ENCODE results near the gene MYO1B.

MYO1B gene

DNA sequence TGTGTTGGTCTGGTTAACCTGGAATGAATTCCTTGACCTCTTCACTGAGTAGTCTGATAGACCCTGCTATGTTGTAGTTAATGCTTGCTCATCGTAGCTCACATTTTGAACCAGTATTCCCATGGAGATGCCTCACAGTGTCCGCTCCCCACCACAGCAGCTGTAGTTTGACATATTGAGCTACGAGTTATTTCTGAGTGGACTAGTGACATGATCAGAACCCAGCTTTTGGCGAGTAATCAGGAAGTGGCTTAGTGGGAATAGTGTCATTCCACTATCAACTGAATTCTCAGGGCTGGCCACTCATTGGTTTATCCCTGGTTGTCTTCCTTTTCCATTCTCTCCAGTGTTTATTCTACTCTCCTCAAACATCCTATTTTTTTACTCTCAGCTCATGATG is 102.7 kb downstream of the MYO1B start:
- H3K4me1 Mint-ChIP-seq, result no peaks in the 10 kb centered on the region
- H3K4me3 Mint-ChIP-seq, result no peak overlapping the region
- peaks cover 2% of the 10 kb centered on the region for H3K27me3 Mint-ChIP-seq
- H3K9me3 Mint-ChIP-seq, result no peaks in the 10 kb centered on the region
- peaks cover 2% of the 10 kb centered on the region for H3K36me3 Mint-ChIP-seq
- H3K27ac Mint-ChIP-seq, result no peak overlapping the region
- no peak for ATAC-seq (ENCODE audit: low read depth)
- DNase-seq (ENCODE audit: low spot score in 2 of 2), result no peak

DNA sequence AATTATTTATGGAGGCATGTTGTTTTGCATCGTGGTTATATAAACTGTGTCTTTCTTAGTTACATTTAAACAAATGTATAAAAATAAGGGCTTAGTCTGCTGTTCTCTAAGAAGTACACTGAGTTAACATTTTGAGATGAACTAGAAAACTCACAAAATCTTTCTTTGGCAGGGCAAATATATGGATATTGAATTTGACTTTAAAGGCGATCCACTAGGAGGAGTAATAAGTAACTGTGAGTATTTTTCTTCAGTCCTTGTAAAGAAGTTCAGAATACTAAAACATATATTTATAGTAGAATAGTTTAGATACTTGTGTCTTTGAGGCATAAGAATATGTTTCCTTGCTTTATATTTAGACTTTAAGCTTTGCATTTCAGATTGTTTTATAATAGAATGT is 104.8 kb downstream of the MYO1B start:
- Mint-ChIP-seq H3K9me3 (no peaks in the 10 kb centered on the region), H3K27me3 (peaks cover 2% of the 10 kb centered on the region), H3K36me3 (peaks cover 2% of the 10 kb centered on the region), H3K27ac (no peak overlapping the region), H3K4me3 (no peak overlapping the region), H3K4me1 (no peaks in the 10 kb centered on the region)
- ATAC-seq (ENCODE audit: low read depth) (no peak), DNase-seq (ENCODE audit: low spot score in 2 of 2) (no peak)

DNA sequence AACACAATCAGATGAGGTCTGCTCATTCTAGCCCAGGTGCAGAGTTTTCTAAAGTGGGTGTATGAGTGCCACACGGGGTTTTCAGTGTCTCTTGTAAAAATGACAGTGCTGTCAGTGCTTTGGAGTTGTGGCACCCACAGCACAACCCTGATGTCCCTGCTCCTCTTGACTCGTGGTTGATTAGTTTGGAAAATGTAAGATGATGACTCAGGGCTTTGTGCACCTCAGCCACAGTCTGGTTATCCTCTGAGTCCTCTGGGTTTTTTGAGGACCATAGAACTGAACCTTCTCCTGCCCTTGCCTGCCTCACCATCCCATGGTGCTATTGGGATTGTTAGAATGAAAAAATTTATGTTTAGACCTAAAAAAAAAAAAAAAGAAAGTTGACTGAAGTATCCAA is 105.6 kb downstream of the MYO1B start:
- no peaks in the 10 kb centered on the region for H3K4me1 Mint-ChIP-seq
- no peak for DNase-seq (ENCODE audit: low spot score in 2 of 2)
- peaks cover 2% of the 10 kb centered on the region for H3K36me3 Mint-ChIP-seq
- peaks cover 2% of the 10 kb centered on the region for H3K27me3 Mint-ChIP-seq
- H3K9me3 Mint-ChIP-seq, result no peaks in the 10 kb centered on the region
- no peak for ATAC-seq (ENCODE audit: low read depth)
- H3K27ac Mint-ChIP-seq, result no peak overlapping the region
- no peak overlapping the region for H3K4me3 Mint-ChIP-seq

DNA sequence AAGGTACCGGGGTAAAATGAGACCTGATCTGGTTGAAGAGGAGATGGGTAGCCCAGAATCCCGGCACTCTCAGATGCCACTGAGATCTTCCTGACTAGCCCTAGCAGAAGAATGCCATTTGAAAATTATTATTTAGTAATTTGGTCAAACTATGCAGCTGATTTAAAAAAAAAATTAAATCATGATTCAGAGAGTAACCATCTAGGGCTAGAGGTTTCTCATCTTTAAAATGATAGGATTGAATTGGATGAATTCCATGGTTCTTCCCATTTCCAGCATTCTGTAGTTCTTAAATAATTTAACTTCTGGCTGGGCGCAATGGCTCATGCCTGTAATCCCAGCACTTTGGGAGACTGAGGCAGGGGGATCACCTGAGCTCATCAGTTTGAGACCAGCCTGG is 106.1 kb downstream of the MYO1B start:
- Mint-ChIP-seq H3K9me3 (no peaks in the 10 kb centered on the region), H3K36me3 (peaks cover 2% of the 10 kb centered on the region), H3K4me3 (no peak overlapping the region), H3K27ac (no peak overlapping the region), H3K4me1 (no peaks in the 10 kb centered on the region), H3K27me3 (peaks cover 2% of the 10 kb centered on the region)
- DNase-seq (ENCODE audit: low spot score in 2 of 2), result no peak
- no peak for ATAC-seq (ENCODE audit: low read depth)

DNA sequence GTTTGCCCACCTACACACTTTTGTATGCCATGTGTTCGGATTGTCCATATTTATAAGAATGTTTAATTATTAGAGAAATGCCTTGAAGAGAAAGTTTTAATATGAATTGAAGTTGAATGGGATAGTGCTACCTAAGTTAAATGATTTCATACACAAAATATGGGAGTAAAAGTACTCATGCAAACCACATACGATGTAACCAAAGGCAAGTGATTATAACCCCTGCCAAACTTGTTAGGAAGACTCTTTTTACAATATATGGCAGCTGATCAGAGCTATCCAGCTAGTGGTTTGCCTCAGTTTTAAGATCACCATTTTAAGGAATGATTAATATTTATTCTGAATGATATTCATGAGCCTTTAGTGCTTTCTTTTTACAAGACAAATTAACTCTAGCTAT is 106.7 kb downstream of the MYO1B start:
- DNase-seq (ENCODE audit: low spot score in 2 of 2) (no peak), ATAC-seq (ENCODE audit: low read depth) (no peak)
- peaks cover 2% of the 10 kb centered on the region for H3K27me3 Mint-ChIP-seq
- no peak overlapping the region for H3K27ac Mint-ChIP-seq
- H3K4me1 Mint-ChIP-seq, result no peaks in the 10 kb centered on the region
- no peaks in the 10 kb centered on the region for H3K9me3 Mint-ChIP-seq
- no peak overlapping the region for H3K4me3 Mint-ChIP-seq
- peaks cover 2% of the 10 kb centered on the region for H3K36me3 Mint-ChIP-seq

DNA sequence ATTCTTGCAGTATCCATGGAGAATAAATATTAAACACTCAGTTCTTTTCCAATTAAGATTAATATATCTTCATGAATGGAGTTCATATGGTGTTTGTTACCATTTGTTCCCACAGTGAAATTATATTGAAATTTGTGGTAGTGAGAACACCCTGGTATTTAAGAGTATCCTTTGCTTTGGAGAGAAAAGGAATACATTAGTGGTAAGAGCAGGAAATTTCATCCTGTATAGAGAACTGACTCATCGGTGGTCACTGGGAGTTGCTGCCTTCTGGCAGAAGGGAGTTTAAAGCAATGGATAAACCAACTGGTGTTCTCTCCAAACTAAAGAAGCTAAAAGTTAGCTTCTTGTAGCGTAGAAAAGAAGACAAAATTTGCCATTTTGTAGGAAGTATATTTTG is 107.3 kb downstream of the MYO1B start:
- H3K36me3 Mint-ChIP-seq, result peaks cover 2% of the 10 kb centered on the region
- no peaks in the 10 kb centered on the region for H3K4me1 Mint-ChIP-seq
- no peak for DNase-seq (ENCODE audit: low spot score in 2 of 2)
- no peak overlapping the region for H3K27ac Mint-ChIP-seq
- H3K9me3 Mint-ChIP-seq, result no peaks in the 10 kb centered on the region
- H3K4me3 Mint-ChIP-seq, result no peak overlapping the region
- no peak for ATAC-seq (ENCODE audit: low read depth)
- peaks cover 2% of the 10 kb centered on the region for H3K27me3 Mint-ChIP-seq

DNA sequence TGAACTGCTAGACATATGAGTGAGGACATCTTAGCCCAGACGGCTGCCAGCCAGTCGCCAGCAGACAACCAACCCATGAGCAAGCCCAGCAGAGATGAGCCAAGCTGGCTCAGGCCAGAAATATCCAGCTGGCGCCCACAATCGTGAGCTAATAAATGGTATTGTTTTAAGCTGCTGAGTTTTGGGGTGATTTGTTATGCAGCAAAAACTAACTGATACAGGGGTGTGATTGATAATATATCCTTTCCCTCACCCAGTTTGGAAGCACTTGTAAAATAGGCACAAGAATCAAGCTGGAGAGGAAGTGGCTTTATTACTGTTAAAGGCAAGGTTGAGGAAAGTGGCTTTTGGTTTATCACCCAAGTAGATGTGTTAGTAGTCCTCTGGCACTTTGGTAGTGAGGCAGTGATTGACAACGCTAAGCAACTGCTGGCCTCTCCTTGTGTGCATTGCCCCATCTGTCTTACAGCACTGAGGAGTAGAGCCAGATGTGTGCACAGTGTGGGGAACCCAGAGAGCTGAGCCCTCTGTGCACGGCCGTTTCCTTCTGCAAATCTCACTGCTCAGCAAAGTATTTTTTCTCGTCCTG is 110.1 kb downstream of the MYO1B start:
- no peaks in the 10 kb centered on the region for H3K27me3 Mint-ChIP-seq
- no peak overlapping the region for H3K4me3 Mint-ChIP-seq
- H3K9me3 Mint-ChIP-seq, result no peaks in the 10 kb centered on the region
- no peaks in the 10 kb centered on the region for H3K4me1 Mint-ChIP-seq
- H3K36me3 Mint-ChIP-seq, result no peaks in the 10 kb centered on the region
- DNase-seq (ENCODE audit: low spot score in 2 of 2) (no peak), ATAC-seq (ENCODE audit: low read depth) (no peak)
- no peak overlapping the region for H3K27ac Mint-ChIP-seq

DNA sequence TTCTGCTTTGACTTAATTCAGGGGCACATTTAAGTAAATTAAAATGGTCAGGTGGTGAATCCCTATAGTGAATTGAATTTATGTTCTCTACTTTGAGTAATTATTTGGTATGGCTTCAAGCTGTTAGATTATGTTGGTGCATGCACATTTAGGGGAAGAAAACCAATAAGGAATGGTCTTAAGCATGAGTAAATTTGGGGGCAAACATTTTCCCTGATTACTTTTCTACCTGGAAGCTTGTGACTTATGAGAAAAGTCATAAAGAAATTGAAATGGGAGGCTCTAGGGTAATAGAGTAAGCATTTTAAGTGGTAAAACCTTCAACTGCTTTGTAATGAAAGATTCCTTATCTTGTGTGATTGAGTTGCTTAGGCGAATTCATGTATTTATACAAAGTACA is 112.5 kb downstream of the MYO1B start:
- H3K9me3 Mint-ChIP-seq, result no peaks in the 10 kb centered on the region
- H3K4me3 Mint-ChIP-seq, result no peak overlapping the region
- H3K27me3 Mint-ChIP-seq, result no peaks in the 10 kb centered on the region
- no peak overlapping the region for H3K27ac Mint-ChIP-seq
- ATAC-seq (ENCODE audit: low read depth), result no peak
- H3K36me3 Mint-ChIP-seq, result no peaks in the 10 kb centered on the region
- DNase-seq (ENCODE audit: low spot score in 2 of 2), result no peak
- H3K4me1 Mint-ChIP-seq, result no peaks in the 10 kb centered on the region

DNA sequence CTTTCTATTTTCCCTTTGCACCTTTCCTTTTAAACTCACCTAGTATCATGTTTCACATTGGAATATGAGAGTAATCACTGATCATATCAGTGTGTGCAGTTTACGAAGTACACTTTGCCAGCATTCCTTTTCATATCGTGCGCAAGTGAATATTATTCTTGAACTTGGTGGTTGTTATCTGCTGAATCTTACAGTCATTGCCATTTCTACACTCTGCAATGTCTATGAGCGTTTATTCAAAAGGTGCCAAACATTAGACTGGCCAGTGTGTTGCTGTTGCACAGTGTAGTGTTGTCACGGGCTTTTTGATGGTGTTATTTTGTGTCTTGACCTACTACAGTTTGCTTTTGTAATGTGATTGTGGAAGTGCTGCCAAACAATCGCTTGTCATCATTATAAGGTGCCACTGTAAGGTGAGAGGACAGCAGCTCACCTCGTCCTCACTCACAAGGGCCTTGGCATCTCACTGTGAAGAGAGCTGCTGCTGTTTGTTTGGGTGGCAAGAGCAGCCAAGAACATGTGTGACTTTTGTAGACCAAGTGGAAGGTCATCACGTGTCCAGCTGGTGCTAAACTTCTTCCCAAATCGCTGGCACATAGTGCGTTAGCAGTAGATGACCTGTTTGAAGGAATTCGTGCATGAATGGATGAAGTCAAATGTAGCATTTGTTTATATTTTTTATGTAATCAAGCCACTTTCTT is 113.3 kb downstream of the MYO1B start:
- ATAC-seq (ENCODE audit: low read depth), result no peak
- no peaks in the 10 kb centered on the region for H3K36me3 Mint-ChIP-seq
- H3K27ac Mint-ChIP-seq, result no peak overlapping the region
- H3K27me3 Mint-ChIP-seq, result no peaks in the 10 kb centered on the region
- H3K4me1 Mint-ChIP-seq, result no peaks in the 10 kb centered on the region
- DNase-seq (ENCODE audit: low spot score in 2 of 2), result no peak
- no peaks in the 10 kb centered on the region for H3K9me3 Mint-ChIP-seq
- H3K4me3 Mint-ChIP-seq, result no peak overlapping the region

DNA sequence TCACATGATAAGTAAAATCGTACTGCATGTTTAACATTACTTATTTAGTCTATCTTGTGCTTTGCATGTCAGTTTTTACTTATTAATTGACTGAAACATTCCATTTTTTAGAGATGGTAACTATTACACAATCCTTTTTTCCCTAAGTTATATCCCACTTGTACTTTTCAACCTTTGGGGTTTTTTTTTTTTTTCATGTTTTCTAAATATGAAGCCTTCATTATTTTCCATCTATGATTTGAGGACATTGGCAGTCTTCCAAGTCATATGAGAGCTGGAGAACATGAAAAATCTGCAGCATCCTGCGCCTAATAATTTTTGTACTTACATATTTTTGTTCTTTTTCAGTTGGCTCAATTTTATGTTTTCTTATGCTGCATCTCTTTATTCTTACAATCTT is 113.9 kb downstream of the MYO1B start:
- ATAC-seq (ENCODE audit: low read depth), result no peak
- Mint-ChIP-seq H3K27me3 (no peaks in the 10 kb centered on the region), H3K4me3 (no peak overlapping the region), H3K27ac (no peak overlapping the region), H3K9me3 (no peaks in the 10 kb centered on the region), H3K4me1 (no peaks in the 10 kb centered on the region), H3K36me3 (no peaks in the 10 kb centered on the region)
- DNase-seq (ENCODE audit: low spot score in 2 of 2), result no peak

DNA sequence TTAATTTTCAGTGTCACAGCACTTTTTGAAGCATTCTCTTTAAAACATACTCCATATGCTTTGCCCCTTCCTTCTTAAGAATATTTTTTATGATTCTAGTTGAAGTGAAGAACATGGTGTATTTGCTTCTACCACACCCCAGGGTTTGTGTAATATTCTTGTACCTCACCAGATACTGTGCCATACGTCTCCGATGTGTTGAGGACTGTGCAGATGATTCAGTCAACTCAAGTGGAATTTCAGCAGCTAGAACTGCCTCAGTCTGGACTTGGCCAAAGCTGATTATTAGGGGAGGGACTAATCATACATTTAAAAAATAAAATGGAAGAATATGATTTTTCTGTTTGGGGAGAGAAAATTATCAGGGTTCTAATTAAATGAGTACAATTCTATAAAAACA is 115.7 kb downstream of the MYO1B start:
- DNase-seq (ENCODE audit: low spot score in 2 of 2) (no peak), ATAC-seq (ENCODE audit: low read depth) (no peak)
- Mint-ChIP-seq H3K27me3 (peaks cover 3% of the 10 kb centered on the region), H3K36me3 (no peaks in the 10 kb centered on the region), H3K4me1 (no peaks in the 10 kb centered on the region), H3K9me3 (no peaks in the 10 kb centered on the region), H3K4me3 (no peak overlapping the region), H3K27ac (no peak overlapping the region)

DNA sequence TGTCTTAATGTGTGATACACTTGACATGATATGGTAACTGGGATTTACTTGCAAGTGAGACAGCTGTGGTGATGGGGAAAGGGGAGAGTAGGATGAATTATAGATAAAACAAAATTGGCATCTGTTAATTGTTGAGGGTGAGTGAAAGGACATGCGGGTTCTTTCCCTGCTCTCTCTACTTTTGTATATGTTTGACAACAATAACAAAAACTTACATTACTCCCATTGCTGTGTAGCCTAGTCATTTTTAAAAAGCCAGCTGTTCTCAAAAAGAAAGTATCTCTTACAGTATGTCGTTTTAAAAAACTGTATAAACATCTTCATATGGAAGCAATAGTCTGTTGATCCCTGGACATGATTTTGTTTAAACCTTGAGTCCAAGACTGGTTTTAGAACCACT is 117.6 kb downstream of the MYO1B start:
- no peaks in the 10 kb centered on the region for H3K4me1 Mint-ChIP-seq

DNA sequence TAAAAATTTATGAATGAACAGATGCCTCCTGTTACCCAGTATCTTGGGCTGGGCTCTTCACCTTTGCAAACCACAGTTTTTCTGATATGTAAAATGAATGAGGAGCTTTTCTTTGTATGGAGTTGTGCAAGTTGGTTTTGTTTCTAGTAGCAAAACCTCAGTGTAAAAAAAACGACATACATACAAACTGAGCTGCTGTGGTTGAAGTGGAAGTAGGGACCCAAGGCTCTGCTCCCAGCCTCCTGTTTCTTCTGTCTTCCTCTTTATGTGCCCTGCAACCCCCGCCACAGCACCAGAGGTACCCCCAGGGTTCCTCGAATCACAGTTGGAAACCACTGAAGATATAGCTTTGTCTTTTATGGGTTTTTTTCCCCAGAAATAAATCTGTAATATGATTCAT is 118.1 kb downstream of the MYO1B start:
- no peak for DNase-seq (ENCODE audit: low spot score in 2 of 2)
- Mint-ChIP-seq H3K36me3 (no peaks in the 10 kb centered on the region), H3K27me3 (peaks cover 3% of the 10 kb centered on the region)

More for the DNA sequence above, 117.6 kb downstream of the MYO1B start:
- Mint-ChIP-seq H3K27ac (no peak overlapping the region), H3K9me3 (no peaks in the 10 kb centered on the region), H3K27me3 (peaks cover 3% of the 10 kb centered on the region), H3K4me3 (no peak overlapping the region), H3K36me3 (no peaks in the 10 kb centered on the region)
- DNase-seq (ENCODE audit: low spot score in 2 of 2), result no peak
- no peak for ATAC-seq (ENCODE audit: low read depth)

DNA sequence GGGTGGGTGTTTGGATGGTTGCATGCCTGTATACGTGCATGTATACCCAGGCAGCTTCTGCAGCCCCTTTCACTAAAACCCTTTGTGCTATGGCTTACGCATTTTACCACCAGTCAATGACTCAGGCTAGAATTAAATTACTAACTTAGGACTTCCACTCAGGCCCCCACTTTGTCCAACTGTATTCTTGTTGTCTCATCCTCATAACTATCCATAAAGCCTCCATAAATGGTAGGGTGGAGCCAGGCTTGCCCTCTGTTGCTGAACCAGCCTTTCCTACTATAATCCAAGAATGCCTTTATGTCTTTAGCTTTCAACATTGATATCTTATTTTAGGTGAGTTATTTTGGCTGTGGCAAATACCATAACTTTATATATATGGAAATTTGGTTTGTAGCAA is 119.9 kb downstream of the MYO1B start:
- Mint-ChIP-seq H3K9me3 (no peaks in the 10 kb centered on the region), H3K27me3 (peaks cover 3% of the 10 kb centered on the region), H3K36me3 (no peaks in the 10 kb centered on the region), H3K4me3 (no peak overlapping the region), H3K4me1 (no peaks in the 10 kb centered on the region), H3K27ac (no peak overlapping the region)
- no peak for DNase-seq (ENCODE audit: low spot score in 2 of 2)
- no peak for ATAC-seq (ENCODE audit: low read depth)

More for the DNA sequence above, 118.1 kb downstream of the MYO1B start:
- no peak for ATAC-seq (ENCODE audit: low read depth)
- H3K27ac Mint-ChIP-seq, result no peak overlapping the region
- H3K4me3 Mint-ChIP-seq, result no peak overlapping the region
- no peaks in the 10 kb centered on the region for H3K9me3 Mint-ChIP-seq
- no peaks in the 10 kb centered on the region for H3K4me1 Mint-ChIP-seq

DNA sequence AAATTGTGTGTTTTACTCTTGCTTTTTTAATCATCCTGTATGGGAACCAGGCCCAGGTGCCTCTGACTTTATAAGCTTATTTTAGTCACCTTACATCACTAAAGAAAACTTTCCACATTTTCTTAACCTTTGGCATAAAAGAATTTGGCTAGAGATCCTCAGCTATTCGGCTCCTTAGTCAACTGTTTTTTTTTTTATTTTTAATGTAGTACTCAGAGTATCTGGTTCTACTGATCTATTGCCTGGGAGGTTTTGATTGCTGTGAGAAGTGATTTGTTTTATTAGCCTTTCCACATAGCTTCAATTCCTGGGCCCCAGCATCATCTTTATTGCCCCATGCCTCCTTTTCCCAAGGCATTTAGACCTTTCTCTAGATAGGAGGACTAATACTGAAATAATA is 121.0 kb downstream of the MYO1B start:
- no peak overlapping the region for H3K27ac Mint-ChIP-seq
- ATAC-seq (ENCODE audit: low read depth), result no peak
- H3K36me3 Mint-ChIP-seq, result no peaks in the 10 kb centered on the region

More for the DNA sequence above, 121.0 kb downstream of the MYO1B start:
- no peak for DNase-seq (ENCODE audit: low spot score in 2 of 2)
- Mint-ChIP-seq H3K4me3 (no peak overlapping the region), H3K27me3 (peaks cover 3% of the 10 kb centered on the region), H3K9me3 (no peaks in the 10 kb centered on the region), H3K4me1 (no peaks in the 10 kb centered on the region)

Data from memory B cell (primary cell).